Hematopoietic multipotent progenitor cell treated with erythropoietin and hydrocortisone succinate and interleukin-3 and kit ligand, for 4 days (in vitro differentiated cells): ENCODE measurements around the gene TSPAN9.

Experiments
- DNase-seq: peaks from one replicate; pipeline ENCODE4 v3.0.0-alpha.2; 2015

TSPAN9 gene

GRCh38 chr12:3195337-3195736, 118.2 kb downstream of the TSPAN9 start:
- DNase-seq = no peak

DNA sequence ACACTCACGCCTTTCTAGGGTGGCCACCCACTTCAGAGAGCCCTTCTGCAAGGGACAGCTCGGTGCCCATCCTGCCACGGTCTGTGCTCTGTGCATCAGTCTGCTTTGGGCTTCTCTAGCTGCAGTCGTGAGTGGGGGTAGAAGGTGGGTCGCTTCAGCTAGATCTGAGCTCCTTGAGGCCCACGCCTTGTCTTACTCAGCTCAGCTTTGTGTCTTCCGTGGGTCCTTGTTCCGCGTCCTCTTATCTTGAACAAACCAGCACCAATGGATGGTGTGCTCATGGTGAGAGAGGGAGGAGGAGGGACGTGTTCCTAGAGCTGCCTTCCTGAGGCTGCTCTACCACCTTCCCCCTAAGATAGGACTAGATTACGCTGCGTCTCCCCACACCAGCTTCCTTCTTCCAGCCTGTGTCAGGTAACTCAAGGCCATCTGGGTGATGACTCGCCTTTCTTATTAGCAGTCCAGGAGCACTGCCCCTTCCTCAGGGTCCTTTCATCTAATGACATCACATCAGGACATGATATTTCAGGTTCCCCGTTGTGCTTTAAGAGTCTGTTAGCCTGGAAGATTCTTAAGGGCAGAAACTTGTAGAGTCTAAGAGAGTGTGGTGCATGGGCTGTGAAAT, 118.8 kb downstream of the TSPAN9 start:
- DNase-seq = no peak

DNA sequence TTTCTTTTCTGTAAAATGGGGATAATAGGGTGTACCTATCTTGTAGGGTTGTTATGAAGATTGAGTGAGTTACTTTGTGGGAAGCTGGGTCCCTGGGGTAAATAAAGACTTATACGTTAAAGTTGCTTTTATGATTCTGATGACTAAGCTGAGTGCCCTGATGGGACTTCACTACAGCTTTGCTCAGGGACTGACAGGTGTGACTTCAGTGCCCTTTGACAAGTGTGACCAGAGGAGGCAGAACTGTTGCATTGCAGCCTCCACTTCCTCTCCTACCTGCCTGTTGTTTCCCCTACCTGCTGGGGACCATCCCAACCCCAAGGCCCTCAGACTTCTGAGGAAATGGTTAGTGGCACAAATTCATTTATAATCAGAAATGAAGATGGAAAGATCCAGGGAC, 119.3 kb downstream of the TSPAN9 start:
- DNase-seq = no peak

DNA sequence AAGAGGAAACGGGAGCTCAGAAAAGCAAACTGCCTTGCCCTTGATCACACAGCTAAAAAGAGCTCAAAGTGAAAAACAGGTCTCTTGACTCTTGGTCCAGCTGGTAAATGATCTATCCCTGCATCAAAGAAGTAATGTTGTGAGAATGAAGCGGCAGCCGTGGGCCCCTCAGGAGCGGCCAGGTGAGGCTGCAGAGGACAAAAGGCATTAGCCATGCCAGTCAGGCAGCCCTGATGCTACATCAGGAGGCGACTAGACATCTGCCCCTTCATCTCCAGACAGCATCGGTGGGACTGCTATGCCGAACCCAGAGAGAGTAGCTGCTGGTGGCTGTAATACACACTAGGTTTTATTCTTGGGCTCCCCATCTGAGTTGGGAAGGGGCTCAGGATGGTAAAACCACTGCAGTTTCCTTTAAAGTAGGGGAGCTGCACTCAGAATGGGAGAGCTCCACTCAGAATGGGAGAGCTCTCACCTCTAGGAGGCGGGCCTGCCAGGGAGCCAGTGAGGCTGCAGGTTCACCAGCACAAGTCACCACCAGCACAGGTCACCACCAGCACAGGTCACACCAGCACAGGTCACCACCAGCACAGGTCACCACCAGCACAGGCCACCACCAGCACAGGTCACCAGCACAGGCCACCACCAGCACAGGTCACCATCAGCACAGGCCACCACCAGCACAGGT, 120.1 kb downstream of the TSPAN9 start:
- no peak for DNase-seq

- no peak for DNase-seq
These were observed 122.4 kb downstream of the TSPAN9 start for GRCh38 chr12:3199551-3200031.

- DNase-seq = peak; percentile 35
These were observed 122.9 kb downstream of the TSPAN9 start for GRCh38 chr12:3200032-3200617.

- no peak for DNase-seq
These were observed 123.6 kb downstream of the TSPAN9 start for GRCh38 chr12:3200814-3201233.

DNA sequence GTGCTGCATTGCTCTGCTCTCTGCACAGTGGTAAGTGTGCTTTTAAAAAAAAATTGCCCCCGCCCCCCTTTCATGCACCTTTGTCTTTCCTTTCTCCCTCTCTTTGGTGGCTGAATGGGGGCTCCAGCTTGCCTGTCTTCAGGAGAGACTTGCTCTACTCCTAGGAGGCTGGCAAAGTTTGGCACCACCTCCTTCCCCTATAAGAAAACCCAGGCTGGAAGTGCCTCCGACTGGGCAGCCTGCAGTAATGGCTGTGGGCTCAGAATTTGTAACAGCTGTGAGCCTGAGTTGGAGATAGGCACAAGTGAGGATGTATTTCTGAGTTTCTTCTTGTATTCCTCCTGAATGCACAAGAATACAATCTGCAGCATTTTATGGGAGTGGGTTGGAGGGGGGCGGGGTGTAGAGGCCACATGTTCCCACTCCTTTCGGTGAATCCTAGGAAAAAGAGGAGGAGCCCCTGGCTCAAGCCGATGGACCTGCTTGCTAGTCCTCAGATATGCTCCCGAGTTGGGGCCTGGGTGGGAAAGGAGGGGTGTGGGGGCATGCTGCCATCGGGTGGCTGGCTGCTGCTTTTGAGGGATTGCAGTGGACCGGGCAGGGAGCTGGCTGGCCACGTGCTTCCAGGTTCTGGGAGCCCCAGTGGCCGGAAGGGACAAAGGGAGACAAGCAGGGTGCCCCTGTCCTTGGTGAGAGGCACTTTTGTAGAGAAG, 124.3 kb downstream of the TSPAN9 start:
- no peak for DNase-seq

- DNase-seq = no peak
These were observed 124.9 kb downstream of the TSPAN9 start for GRCh38 chr12:3202096-3202495.

- peak; percentile 72 for DNase-seq
These were observed 125.7 kb downstream of the TSPAN9 start for GRCh38 chr12:3202734-3203446.

- DNase-seq = no peak
These were observed 126.5 kb downstream of the TSPAN9 start for GRCh38 chr12:3203713-3204112.

GRCh38 chr12:3204143-3204542, 127.0 kb downstream of the TSPAN9 start:
- no peak for DNase-seq

GRCh38 chr12:3204730-3205531, 127.8 kb downstream of the TSPAN9 start:
- DNase-seq = no peak

DNA sequence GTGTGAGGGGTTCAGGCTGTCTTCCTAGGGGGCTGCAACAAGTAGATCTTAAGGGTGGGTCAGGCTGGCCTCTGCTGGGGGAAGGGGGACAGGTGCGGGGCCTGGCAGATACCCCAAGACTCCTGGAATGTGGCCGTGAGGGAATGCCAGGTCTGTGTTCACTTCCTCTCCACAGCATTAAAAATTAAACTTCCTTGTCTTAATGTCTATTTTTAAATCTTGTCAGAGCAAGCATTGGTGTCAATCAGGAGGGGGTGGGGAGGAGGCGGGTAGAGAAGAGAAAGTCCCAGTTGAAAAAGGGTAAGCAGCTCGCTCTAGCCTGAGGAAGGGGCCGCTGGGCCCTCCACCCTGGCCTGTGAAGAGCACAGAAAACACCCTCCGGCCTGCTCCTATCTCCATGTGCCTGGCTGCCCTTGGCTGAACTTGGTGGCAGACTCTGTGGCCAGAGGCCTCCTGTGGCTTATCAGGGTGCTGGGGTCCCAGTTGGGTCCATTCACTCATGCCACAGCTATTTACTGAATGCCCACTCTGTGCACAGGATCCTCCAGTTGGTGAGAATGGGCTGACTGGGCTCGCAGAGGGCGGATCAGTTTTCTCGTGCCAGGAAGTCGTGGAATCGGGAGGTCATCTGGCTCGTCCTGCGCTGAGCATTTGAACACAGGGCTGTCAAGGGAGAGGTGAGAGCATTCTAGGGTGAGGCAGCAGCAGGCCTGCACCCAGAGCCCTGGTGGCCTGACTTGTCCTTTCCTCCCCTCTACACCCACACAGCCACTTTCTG, 128.8 kb downstream of the TSPAN9 start:
- no peak for DNase-seq

GRCh38 chr12:3206536-3207072, 129.4 kb downstream of the TSPAN9 start:
- DNase-seq = no peak

DNA sequence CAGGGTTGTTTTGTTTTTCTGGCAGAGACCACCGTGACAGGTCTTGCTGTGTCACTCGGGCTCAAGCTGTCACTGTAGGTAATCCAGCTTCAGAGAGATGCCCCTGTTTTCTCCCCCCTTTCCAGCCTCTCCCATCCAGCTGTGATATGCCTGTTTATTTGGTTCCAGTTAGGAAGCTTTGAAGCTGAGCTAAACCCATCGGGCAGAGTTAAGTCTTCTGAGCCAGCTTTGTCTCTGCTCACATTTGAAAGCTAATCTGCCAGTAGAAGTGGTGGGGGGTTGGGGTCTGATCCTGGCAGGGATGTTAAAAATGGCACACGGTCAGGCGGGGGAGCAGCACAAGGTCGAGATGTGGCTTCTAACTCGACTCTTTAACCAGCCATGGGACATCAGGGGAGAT, 130.0 kb downstream of the TSPAN9 start:
- no peak for DNase-seq

DNA sequence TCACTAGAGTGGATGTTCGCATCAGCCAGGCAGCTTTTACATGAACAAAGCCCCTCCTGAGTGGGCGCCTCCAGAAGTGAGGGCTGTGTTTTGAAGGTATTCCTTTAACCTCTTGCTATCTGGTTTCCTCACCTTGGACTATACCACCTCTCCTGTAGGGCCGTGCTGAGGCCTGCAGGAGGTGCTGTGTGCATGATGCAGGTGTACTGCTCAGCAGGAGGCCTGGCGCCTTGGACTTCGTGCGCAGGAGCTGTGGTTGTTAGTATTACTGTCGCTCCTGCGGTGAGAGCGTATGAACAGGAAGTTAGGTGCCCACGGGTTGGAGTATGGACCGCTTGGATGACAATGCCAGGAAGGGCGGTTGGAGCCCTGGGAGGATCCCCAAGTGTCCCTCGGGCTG, 130.7 kb downstream of the TSPAN9 start:
- DNase-seq = no peak

DNA sequence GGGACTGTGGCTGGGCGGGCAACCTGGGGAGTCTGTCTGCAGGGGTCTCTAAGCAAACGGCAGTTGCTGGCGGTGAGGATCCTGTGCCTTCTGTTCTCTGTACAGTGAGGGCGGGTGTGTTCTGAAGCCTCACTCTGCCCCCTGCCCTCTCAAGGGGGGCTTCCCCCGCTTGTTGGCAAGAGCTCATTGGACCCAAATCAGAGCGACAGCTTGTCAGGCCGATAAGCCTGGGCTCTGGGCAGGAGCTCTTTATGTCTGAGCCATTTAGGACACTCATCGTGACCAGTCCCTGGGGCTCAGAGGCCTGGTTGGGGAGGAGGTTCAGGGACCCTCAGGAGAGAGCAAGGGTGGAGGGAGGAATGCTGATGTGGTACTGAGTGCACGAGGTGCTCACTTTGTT, 136.0 kb downstream of the TSPAN9 start:
- DNase-seq = no peak

GRCh38 chr12:3213768-3214167, 136.6 kb downstream of the TSPAN9 start:
- no peak for DNase-seq

GRCh38 chr12:3214526-3215365, 137.6 kb downstream of the TSPAN9 start:
- DNase-seq = no peak
